Activated T-cell treated with anti-CD3 and anti-CD28 coated beads for 4 hours (primary cell): ENCODE measurements around the gene ZNF622.
"Not testable (repeated sequence)": the region's sequence is repeated elsewhere in the genome, so short reads cannot be mapped to it uniquely, and the experiment has no call there.

Experiments
- DNase-seq: peaks from one replicate; pipeline ENCODE4 v3.0.0-alpha.2; 2020

ZNF622 gene

GRCh38 chr5:16480144-16480543 lies 14.5 kb upstream of the ZNF622 start:
- DNase-seq: no peak

- no peak for DNase-seq
These were observed 11.9 kb upstream of the ZNF622 start for GRCh38 chr5:16477541-16477940.

DNA sequence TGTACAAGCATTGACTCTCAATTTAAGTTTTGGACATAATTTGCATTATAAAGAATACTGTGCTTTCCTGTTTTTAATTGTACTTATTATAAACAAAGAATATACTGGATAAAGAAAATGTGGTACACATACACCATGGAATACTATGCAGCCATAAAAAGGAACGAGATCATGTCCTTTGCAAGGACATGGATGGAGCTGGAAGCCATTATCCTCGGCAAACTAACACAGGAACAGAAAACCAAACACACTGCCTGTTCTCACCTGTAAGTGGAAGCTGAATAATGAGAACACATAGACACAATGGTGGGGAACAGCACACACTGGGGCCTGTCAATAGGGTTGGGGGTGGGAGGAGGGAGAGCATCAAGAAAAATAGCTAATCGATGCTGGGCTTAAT lies 10.8 kb upstream of the ZNF622 start:
- DNase-seq: not testable (repeated sequence)

DNA sequence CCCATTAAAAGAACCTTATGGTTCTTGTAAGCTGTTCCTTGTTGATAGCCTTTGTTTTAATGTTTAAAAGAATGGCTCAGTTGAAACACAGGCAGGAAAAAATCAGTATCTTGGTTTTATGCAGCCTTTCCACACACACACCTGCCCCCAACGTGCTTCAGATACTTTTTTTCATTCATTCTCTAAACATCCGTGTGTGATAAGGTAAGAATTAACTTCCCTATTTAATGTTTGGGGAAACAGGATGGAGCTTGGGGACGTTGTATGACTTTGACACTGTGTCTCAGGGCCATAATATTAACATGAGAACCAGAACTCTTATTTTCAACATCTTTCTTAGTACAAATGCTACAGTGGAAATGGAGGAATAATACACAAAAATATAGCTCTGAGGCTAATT lies 5.8 kb upstream of the ZNF622 start:
- no peak for DNase-seq

DNA sequence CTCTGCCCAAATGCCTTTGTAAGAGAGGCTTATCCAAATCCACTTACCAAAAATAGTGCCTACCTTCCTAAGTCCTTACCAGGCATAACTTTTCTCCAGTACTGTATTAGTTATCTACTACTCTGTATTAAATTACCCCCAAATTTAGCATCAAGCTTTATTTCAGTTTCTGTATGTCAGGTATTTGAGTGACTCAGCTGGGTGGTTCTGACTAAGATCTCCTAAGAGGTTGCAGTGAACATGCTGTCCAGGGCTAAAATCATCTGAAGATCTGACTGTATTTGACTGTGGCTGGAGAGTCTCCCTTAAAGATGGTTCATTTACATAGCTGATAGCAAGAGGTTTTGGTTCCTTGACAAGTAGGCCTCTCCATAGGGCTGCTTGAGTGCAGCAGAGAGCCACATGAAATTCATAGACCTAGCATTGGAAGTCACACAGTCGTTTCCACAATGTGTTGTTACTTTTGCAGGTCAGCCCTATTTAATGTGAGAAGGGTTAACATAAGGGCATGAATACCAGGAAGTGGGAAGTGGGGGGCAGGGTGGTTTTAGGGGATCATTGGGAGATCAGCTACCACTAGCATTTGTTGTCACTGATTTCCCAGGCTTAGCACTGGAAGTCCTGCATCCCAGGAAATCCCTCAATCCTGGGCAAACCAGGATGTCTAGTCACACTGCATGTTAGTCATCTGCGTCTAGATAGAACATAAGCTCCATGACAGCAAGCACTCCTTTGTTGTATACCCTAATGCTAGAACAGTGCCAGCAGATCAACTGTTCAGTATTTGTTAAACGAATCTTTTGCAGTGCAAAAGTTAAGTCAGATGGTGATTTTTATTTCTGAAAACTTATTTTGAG lies 2.0 kb upstream of the ZNF622 start:
- DNase-seq: no peak

DNA sequence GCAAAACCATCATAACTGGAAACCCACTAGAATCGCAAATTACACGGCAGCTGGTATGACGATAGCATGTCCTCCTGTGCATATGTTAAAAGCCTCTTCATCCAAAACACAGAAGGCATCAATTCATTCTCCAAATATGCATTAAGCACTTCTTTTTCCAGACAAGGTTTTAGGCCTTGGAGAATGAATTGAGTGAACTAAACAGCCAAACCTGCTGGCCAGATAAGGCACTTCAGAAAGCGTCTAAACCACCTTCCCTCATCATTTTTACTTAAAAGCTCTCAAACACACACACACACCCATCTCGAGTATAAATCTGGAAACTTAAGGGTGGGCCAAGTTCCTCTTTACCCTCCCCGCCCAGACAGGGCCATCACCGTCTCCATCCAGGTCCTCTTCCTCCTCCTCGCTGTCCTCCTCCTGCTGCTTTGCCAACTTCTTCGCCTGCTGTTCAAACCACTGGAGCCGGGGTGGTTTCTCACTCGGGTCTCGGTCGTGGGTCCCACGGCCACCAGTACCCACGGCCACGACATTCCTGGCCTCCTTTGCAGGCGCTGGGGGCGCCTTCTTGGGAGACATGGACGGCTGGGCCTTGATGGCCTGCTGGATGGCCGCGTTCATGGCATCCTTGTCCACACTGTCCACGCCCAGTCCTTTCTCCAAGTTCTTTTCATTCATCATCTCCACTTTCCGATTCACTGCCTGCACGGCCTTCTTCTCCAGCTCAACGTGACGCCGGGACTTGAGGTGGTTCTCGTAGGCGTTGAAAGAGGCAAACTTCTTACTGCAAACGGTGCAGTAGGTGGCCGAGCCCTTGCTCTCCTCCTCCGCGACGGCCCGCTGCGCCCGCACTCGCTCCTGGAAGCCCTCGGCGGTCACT lies 696 bp downstream of the ZNF622 start:
- peak; percentile 9 for DNase-seq

DNA sequence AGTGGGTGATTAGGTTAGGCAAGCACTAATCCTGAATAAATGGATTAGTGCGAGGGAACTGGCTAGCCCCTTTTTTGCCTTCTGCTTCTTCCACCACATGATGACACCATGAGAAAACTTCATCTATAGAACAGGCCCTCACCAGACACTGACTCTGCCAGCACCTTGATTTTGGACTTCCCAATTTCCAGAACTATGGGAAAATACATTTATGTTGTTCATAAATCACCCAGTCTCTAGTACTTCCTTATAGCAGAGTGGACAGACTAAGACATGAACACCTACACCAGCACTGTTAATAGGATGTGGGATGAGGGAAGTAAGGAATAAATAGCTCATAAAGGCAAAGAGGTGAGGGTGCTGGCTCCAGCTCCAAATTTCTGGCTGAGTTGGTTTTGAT lies 1.4 kb downstream of the ZNF622 start:
- DNase-seq: no peak

DNA sequence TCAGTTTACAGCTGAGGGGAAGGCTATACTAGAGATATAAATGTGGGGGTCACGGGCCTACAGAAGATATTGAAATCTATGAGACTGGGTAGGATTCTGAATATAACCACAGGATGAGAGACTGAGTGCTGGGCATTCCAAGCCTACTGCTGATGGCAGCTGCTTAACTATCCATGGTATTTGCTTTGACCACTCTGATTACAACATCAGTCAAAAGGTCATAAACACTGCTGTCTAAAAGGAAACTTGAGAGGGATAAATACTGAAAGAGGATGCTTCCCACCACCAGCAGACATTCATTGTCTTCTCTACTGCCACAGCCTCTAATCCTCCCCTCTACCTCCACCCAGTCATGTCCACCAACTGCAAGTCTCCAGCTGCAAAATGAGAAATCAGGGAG lies 3.8 kb downstream of the ZNF622 start:
- DNase-seq: no peak

GRCh38 chr5:16461026-16461425 lies 4.6 kb downstream of the ZNF622 start:
- no peak for DNase-seq

DNA sequence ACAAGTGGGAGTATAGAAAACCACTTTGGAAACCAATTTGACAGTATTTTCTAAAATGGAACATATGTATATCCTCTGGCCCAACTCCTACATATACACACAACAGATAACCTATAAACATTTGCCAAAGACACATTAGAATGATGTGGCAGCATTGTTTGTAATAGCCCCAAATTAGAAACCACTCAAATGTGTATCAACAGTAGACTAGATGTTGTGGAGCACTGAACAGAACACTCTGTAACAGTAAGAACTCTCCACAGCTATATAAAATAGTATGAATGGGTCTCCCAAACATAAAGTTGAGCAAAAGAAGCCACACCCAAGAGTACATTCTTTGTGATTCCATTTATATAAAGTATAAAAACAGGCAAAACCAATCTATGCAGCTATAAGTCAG lies 6.1 kb downstream of the ZNF622 start:
- DNase-seq: no peak

DNA sequence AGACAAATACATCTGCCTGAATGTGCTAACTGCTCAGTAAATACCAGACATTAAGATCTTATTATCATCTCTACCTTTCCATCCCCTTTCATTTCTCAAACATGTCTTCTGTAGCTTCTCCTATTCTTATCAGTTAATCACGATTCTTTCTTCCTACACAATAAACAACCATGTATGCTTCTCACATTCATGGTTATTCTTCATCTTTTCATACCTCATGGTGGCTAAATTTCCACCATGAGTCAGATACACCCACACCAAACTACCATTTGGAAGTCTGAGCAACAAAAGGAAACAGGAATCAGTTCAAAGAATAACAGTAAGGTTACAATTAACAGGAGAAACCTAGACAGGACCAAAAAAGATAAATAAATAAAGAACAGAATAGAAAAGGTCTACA lies 7.7 kb downstream of the ZNF622 start:
- peak; percentile 10 for DNase-seq

DNA sequence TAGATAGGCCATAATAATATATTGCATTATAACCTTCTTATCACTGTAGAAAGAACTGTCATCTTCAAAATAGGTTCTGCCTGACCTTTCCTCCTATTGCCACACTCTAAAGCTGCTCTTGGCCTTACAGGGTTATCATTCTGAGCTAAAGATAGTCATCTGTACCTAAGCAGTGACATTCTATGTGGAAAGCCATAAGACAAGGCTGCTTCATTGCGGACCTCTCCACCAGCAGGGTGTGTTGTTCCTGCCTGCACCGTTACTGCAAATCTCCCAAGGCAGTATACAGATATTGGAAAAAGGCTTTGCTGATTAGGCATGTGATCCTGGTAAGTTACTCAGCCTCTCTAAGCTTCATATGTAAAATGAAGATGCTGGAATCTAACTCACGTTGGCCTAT lies 8.1 kb downstream of the ZNF622 start:
- DNase-seq: no peak

DNA sequence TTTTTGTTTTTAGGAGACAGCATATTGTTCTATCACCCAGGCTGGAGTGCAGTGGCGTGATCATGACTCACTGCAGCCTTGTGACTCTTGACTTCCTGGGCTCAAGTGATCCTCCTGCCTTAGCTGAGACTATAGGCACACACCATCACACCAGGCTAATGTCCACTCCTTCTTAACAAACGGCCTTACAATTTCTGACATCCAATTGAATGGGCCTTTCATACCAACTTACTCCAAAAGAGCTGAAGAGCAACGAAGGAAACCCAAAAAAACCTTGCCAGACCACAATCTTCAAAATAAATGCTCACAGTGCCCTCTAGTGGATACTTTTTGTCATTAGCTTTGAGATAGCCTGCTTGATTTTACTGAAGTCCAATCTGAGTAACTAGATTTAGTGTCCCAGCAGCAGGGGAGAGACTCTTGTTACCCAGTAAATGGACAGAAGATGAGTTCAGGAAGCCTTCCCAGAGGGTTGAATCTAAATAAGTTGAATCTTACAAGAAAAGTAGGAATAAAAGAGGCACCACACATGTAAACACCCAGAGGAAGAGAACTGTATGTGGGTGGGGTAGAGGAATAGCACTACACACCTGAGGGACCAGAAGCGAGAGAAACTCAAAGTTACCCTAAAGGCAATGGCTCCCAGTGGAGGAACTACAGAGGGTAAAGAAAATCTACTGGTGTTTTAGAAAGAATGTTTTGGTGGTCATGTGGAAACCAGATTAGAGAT lies 9.3 kb downstream of the ZNF622 start:
- DNase-seq: no peak

- DNase-seq: no peak
These were observed 9.9 kb downstream of the ZNF622 start for GRCh38 chr5:16455668-16456067.

DNA sequence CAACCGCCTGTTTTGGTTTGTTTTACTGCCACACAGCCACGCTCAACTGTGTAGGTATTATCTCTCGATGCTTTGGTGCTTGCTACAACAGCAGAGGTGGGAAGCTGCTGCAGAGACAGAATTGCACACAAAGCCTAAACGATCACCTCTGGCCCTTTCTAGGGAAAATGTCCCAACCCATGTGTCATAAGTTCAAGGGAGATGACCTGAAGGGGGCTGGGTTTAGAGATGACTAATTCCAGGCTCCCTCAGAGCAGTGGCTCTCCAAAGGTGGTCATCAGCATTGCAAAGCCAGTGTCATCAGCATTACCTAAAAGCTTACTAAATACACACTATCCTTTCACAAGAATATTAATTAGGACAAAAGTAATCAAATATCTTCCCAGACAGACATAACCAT lies 10.9 kb downstream of the ZNF622 start:
- no peak for DNase-seq

GRCh38 chr5:16453609-16454008 lies 12.0 kb downstream of the ZNF622 start:
- no peak for DNase-seq

DNA sequence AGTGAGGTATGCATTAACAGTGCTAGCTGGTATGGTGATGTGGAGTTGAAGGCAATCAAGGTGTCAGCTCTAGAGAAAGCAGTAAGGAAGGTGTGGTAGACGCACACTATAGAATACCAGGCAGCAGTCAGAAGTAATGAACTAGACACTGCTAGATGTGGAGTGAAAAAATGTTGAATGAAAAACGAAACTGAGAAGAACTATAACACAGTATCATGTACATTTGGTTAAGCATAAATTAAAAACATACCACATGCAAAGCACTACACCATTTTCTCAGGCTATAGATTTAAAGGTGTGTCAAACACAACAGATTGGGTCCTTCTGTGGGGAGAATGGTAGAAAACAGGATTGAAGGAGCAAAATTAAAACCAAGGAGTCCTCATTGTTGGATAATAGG lies 15.4 kb downstream of the ZNF622 start:
- DNase-seq: no peak

- no peak for DNase-seq
These were observed 18.6 kb downstream of the ZNF622 start for GRCh38 chr5:16446993-16447392.

- no peak for DNase-seq
These were observed 27.6 kb downstream of the ZNF622 start for GRCh38 chr5:16437977-16438376.

DNA sequence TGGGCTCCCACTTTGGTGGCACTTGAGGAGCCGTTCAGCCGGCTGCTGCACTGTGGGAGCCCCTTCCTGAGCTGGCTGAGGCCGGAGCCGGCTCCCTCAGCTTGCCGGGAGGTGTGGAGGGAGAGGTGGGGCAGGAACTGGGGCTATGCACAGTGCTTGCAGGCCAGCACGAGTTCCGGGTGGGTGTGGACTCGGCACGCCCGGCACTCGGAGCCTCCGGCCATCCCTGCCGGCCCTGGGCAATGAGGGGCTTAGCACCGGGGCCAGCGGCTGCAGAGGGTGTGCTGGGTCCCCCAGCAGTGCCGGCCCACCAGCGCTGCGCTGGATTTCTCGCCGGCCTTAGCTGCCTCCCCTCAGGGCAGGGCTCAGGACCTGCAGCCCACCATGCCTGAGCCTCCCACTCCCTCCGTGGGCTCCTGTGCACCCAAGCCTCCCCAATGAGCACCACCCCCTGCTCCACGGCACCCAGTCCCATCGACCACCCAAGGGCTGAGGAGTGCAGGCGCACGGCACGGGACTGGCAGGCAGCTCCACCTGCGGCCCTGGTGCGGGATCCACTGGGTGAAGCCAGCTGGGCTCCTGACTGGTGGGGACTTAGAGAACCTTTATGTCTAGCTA lies 29.4 kb downstream of the ZNF622 start:
- DNase-seq: not testable (repeated sequence)

- DNase-seq: no peak
These were observed 34.1 kb downstream of the ZNF622 start for GRCh38 chr5:16431490-16431889.

- no peak for DNase-seq
These were observed 35.1 kb downstream of the ZNF622 start for GRCh38 chr5:16430349-16431089.
